MM.1S (cell line): ENCODE results near the gene STRADA.

Experiments used
- CTCF ChIP-seq: fragments of 300-600 bp; sonication (generic); IDR thresholded peaks from 2 replicates; pipeline ENCODE4 v1.5.1; 2016; ENCODE audit warnings: antibody characterized with exemption, low read length, mixed read lengths
- EZH2 ChIP-seq: fragments of 300-600 bp; sonication (generic); optimal IDR thresholded peaks from 2 replicates; pipeline ENCODE3; 2017; ENCODE audit warnings: low read depth, mild to moderate bottlenecking, antibody characterized with exemption, low read length, mixed read lengths

- TF ChIP-seq CTCF (no peak), EZH2 (no peak)
These were observed 26.9 kb downstream of the STRADA start for GRCh38 chr17:63714550-63715277.
